Fibroblast of villous mesenchyme (primary cell): ENCODE data around the gene P2RX7. TPM values are rescaled to one million over a fixed set of nuclear protein-coding genes. Genes with fewer than 3 reads are reported as not detected.

ENCODE experiments used
- DNase-seq: peaks from one replicate; pipeline ENCODE4 v3.0.0-alpha.2; 2010; ENCODE audit warnings: low read depth
- H3K4me3 ChIP-seq: 2 replicates; pipeline ENCODE4 v1.5.1; 2011; ENCODE audit warnings: low read depth, mild to moderate bottlenecking, low read length
- total RNA-seq: library from RNA; depleted of rRNA; stranded (reverse); fragments of >200 nt; gene quantifications from 2 replicates; pipeline ENCODE4 v1.2.3, GENCODE V29; 2012
- TF ChIP-seq, protein P1 (sequence below): IDR thresholded peaks from 2 replicates; pipeline ENCODE4 v1.5.1; 2012; ENCODE audit warnings: low read depth, mild to moderate bottlenecking, low read length; ENCODE audit not compliant: insufficient read depth

Gene P2RX7
- total RNA-seq, 1 donor = 0.43 TPM

DNA sequence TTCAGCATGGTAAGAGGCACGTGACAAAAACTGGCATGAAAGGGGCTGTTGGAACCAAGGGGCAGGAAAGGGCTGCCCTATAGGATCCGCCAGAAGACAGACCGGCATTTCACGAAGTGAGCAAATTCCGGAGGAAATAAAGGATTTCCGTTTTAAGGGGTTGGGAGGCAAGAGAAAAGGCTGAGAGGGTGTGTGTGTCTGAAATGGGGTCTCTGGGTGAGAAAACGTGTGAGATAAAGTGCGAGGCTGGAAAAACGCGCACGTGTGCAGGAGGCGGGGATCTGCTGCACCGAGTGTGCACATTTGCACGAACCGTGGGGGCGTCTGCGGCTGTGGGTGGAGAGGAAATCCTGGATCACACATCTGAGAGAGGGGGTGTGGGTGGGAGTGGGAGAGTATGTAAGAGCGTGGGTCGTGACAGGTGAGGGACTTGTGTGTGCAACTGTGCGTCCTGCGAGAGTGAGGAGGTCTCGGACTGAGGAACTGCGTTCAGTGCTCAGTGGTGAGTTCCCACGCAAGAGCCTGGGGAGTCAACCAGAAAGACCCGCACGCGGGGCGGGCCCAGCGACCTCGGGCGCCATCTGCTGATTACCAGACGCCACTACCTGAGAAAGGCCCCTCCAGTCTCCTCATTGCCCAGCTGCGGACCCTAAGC, 37.0 kb upstream of the P2RX7 start:
- peak overlapping the region; percentile 62 for H3K4me3 ChIP-seq
- DNase-seq = peak; percentile 61
- TF ChIP-seq, protein P1, sequence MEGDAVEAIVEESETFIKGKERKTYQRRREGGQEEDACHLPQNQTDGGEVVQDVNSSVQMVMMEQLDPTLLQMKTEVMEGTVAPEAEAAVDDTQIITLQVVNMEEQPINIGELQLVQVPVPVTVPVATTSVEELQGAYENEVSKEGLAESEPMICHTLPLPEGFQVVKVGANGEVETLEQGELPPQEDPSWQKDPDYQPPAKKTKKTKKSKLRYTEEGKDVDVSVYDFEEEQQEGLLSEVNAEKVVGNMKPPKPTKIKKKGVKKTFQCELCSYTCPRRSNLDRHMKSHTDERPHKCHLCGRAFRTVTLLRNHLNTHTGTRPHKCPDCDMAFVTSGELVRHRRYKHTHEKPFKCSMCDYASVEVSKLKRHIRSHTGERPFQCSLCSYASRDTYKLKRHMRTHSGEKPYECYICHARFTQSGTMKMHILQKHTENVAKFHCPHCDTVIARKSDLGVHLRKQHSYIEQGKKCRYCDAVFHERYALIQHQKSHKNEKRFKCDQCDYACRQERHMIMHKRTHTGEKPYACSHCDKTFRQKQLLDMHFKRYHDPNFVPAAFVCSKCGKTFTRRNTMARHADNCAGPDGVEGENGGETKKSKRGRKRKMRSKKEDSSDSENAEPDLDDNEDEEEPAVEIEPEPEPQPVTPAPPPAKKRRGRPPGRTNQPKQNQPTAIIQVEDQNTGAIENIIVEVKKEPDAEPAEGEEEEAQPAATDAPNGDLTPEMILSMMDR = peak; percentile 85

DNA sequence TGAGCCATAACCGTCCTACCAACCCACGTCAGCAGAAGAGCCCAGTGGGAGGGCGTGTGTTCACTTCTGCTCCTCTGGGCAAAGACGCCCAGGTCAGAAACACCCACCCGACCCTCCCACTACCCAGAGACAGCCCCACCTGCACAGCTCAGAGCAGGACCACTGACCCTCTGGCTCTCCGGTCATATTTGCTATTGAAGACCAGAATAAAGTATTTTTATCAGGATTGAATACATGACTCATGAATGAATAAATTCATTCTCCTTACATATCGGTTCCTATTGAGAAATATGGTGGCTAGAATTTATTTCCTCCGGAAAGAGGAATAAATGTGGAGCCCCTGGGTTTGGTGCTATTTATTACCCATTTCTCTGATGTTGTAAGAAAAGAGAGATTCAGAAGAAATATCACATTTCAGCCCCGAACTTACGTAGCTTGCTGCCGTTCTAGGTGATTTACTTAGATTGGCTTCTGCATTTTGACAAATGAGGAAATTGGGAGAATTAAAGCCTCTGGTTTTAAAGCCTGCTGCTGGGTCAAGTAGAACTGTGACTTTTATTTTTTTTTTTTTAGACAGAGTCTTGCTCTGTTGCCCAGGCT, 36.4 kb upstream of the P2RX7 start:
- no peak for DNase-seq
- TF ChIP-seq, protein P1 = no peak
- no peak overlapping the region for H3K4me3 ChIP-seq

DNA sequence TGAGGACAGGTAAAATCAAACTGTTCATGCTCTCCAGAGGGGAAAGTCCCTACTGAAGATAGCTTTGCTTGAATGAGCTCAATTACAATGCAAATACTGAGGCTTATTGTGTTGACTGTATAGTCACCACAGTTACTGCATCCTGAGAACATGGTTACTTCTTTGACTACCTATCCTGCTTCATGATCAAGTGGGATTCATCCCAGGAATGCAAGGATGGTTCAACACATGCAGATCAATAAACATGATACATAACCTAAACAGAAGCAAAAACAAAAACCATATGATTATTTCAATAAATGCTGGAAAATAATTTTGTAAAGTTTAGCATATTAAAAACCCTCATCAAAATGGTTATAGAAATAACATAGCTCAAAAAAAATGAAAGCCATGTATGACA, 32.9 kb upstream of the P2RX7 start:
- no peak overlapping the region for H3K4me3 ChIP-seq
- TF ChIP-seq, protein P1 = no peak
- no peak for DNase-seq

DNA sequence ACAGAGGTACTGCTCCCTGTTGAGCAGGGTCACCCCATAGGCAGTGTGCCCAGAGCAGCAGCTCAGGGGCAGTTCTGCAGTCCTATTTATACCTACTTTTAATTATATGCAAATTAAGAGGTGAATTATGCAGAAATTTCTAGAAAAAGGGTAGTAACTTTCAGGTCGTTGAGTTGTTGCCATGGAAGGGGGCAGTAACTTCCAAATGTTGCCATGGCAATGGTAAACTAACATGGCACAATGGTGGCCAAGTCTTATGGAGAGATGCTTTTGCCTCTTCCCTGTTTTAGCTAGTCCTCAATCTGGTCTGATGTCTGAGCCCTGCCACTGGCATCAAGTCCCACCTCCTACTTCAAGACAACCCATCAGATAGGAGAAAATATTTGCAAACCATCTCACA, 30.4 kb upstream of the P2RX7 start:
- H3K4me3 ChIP-seq = no peak overlapping the region
- TF ChIP-seq, protein P1 = no peak
- DNase-seq = no peak

DNA sequence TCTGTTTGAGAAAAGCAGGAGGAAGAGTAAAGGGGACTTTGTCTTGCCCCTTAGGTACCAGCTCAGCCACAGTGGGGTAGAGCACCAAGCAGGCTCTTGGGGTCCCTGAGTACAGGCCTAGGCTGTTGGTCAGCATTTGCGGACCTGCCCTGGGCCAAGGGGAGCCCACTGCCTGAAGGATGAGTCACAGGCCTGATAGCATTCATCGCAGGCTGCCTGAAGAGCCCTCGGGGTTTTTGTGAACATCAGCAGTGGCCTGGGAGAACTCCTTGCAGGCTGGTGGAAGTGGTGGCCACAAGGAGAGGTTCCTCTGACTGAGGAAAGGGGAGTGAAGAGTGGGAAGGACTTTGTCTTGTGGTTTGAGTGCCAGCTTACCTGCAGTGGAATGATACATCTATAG, 25.0 kb upstream of the P2RX7 start:
- no peak for DNase-seq
- TF ChIP-seq, protein P1 = no peak

DNA sequence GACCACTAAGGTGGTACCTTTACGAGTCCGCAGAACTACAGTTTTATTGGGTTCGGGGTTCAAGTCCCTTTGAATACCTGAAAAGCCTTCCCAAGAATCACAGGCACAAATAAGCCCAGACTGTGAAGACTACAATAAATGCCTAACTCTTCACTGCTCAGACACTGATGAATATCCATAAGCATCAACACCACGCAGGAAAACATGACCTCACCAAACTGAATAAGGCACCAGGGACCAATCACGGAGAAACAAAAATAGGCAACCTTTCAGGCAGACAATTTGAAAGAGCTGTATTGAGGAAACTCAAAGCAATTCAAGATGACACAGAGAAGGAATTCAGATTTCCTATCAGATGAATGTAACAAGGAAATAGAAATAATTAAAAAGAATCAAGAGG, 24.2 kb upstream of the P2RX7 start:
- TF ChIP-seq, protein P1 = no peak

More for the DNA sequence above, 25.0 kb upstream of the P2RX7 start:
- no peak overlapping the region for H3K4me3 ChIP-seq

More for the DNA sequence above, 24.2 kb upstream of the P2RX7 start:
- DNase-seq = no peak
- no peak overlapping the region for H3K4me3 ChIP-seq
